ENCODE results near the gene ENO2.

The ENO2 gene

GRCh38 chr12:6970096-6970527 is 55.7 kb downstream of the ENO2 start:
- TF ChIP-seq YY1 (IDR thresholded peaks at IDR 0.05; ENCODE audit: low read depth) = 0 out of 2 replicates have a peak, but pooled peaks have one; percentile 66
- TF ChIP-seq, protein P1, sequence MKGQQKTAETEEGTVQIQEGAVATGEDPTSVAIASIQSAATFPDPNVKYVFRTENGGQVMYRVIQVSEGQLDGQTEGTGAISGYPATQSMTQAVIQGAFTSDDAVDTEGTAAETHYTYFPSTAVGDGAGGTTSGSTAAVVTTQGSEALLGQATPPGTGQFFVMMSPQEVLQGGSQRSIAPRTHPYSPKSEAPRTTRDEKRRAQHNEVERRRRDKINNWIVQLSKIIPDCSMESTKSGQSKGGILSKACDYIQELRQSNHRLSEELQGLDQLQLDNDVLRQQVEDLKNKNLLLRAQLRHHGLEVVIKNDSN (IDR thresholded peaks at IDR 0.05) = no peak
- TF ChIP-seq TEAD4 (IDR thresholded peaks at IDR 0.05) = no peak
- no peak for TF ChIP-seq EP300 (IDR thresholded peaks at IDR 0.05; ENCODE audit: borderline replicate concordance)
